ENCODE measurements around the gene ADAMTSL1.

GRCh38 chr9:18874069-18874468, 400.1 kb downstream of the ADAMTSL1 start:
- TF ChIP-seq EGR1 (IDR thresholded peaks at IDR 0.05; ENCODE audit: low read depth in 2 of 2), result no peak
- no peak for TF ChIP-seq CTCF (IDR thresholded peaks at IDR 0.05; ENCODE audit: low read depth, low read length, missing input control)
- no peak for TF ChIP-seq YY1 (IDR thresholded peaks at IDR 0.05)
